HG03280 (cell line): ENCODE results near the gene CCM2L.

ENCODE experiments used
- ATAC-seq: cut with Tn5 transposase; IDR thresholded peaks from one replicate; pipeline ENCODE4 v1.9.1; 2021; ENCODE audit warnings: mild to moderate bottlenecking, moderate library complexity; ENCODE audit not compliant: unreplicated experiment

Gene CCM2L

DNA sequence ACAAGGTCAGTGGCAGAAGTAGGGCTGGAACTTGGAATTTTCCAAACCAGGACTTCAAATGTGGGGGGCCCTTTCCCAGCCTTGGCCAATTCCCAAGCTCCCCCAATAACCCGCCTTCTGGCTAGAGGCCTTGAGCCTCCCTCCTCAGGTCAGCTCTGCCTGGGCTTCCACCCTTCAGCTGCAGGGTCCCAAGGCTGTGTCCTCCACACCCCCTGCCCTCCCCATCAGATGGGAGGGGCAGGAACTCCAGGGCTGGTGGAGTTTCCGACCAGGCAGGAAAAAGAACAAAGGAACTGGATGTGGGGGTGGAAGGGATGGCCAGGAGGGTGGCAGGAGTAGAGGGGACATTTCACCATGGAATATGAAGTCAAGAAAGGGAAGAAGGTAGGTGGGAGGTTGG is at the start of gene CCM2L:
Gene CCM2L, plus strand, starts transcription at position 338 of the 400 bp plus-strand sequence. Its CDS starts 17 bp downstream, at position 355.
- no peak for ATAC-seq

GRCh38 chr20:31962761-31963160 is 47.5 kb upstream of the CCM2L start:
- ATAC-seq: no peak

DNA sequence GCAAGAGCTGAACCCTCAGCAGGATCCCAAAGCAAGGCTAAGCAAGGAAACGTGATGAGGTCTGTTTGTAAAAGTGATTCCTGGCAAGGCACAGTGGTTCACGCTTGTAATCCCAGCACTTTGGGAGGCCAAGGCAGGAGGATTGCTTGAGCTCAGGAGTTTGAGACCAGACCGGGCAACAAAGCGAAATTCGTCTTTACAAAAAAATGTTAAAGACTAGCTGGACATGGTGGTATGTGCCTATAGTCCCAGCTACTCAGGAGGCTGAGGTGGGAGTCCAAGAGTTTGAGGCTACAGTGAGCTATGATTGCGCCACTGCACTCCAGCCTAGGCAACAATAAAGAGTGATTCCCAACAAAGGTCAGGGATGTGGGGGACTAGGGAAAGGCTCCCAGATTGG is 46.3 kb upstream of the CCM2L start:
- no peak for ATAC-seq

GRCh38 chr20:31966991-31967655 is 43.1 kb upstream of the CCM2L start:
- no peak for ATAC-seq

- ATAC-seq: no peak
Measured at GRCh38 chr20:31967830-31968249, 42.4 kb upstream of the CCM2L start, which contains the start of gene XKR7. Gene XKR7 (plus strand): TSS chr20:31968151. CDS start chr20:31968176, 25 bp downstream.

- peak; percentile 68 for ATAC-seq
Measured at GRCh38 chr20:31968291-31969126, 41.7 kb upstream of the CCM2L start.

GRCh38 chr20:31969991-31970390 is 40.2 kb upstream of the CCM2L start:
- ATAC-seq: no peak

DNA sequence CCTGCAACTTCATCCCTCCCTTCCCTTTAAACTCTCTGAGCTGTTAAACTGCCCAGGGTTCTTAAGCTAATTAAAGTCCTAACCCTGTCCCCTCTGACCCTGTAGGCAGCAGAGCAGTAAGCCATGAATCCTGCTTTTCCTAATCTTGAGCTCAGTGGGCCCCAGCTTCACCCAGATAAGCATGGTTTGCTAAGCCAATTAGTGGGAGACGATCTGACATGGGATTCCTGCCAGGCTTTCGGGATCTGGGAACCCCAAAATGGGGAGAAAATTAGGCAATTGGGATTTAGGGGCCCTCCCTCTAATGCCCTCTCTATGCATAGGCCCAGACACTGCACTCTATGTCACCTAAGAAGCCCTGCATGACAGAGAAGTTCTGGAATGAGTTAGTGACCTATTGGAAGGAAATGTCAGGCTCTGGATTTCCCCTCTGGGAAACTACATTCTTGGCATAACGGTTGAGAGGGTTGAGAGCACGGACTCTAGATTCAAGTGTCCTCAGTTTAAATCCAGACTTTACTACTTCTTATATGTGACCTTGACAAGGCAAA is 37.7 kb upstream of the CCM2L start:
- ATAC-seq: no peak

DNA sequence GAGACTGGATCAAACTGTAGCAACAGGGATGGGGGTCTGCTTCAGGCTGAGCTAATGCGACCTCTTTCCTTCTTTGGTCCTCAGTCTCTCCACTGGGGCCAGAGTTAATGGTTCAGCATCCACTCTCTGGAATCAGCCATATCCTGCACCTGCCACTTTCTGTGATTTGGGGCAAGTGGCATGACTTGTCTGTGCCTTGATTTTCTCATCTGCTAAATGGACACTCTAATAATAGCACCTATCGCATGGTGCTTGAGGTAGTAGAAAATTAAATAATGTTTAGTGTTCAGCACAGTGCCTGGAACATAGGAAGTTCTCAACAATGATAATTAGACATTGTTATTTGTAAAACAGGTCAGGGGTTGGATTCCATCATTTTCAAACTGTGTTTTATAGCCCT is 35.9 kb upstream of the CCM2L start:
- no peak for ATAC-seq

GRCh38 chr20:31974951-31975487 is 35.2 kb upstream of the CCM2L start:
- ATAC-seq: no peak

DNA sequence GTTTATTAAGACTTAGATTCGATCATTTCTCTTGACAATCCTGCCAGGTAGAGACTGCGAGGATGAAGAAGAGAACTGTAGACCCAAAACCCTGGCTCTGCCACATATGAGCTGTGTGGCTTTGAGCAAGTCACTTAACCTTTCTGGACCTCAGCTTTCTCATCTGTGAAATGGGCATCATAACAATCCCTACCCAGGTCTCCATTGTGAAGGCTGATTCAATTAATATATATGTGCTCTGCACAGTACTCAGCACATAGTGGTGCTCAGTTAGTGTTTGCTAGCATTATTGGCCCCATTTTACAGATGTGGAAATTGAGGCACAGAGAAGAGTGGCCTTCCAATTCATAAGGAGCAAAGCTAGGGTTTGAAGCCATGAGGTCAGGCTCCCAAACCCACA is 34.4 kb upstream of the CCM2L start:
- no peak for ATAC-seq

DNA sequence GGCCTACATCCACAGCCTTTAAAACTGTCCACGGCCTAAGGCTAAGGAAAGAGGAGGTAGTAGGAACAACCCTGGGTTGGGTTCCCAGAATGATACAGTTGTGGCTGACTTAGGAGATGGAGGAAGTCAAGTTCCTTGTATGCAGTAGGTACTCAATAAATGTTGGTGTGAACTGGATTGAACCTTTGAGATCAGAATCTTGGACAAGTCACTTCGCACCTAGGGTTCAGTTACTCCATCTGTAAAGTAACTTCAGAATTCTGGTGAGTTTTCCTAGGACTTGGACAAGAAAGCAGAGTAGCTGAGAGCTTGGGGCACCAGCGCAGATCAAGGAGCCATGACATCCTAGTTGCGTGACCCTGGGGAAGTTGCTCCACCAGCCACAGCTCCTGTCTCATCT is 33.2 kb upstream of the CCM2L start:
- no peak for ATAC-seq

GRCh38 chr20:31979713-31980426 is 30.4 kb upstream of the CCM2L start:
- no peak for ATAC-seq

DNA sequence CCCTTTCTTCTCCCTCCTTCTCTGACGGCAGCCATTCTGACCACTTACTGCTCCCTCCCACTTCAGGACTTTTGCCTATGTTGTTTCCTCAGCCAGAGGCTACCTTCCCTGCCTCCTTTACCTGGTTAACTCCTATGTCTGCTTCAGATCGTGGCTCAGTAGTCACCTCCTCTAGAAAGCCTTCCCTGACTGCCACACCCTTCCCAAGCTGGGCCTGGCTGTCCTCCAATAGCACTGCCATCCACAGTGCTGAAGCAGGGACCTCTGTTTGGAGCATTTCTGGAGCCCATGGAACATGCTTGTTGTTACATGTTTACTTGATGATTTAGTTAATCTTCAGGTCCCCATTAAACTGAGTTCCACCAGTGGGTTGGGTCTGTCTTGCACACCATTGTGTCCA is 28.5 kb upstream of the CCM2L start:
- no peak for ATAC-seq

DNA sequence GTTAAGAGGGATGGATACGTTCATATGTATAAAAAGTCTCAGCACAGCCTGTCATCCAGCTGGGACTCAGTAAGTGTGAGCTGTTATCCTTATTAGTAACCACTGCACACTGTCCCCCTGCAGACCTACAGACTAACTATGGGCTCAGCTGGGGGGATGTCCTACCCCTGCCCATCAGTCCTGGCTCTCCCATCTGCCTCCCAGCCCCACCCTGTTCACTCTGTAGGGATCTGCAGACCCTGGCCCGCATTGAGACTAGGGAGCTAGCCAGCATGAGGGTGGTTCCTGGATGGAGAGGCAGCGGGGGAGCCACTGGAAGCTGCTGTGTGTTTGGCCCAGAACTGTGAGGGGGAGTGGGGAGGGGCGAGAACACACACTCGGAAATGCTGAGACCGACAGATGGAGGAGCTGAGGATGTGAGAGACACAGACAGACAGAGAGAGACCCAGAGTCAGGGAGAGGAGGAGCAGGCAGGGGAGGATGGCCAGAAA is 25.2 kb upstream of the CCM2L start:
- ATAC-seq: no peak

DNA sequence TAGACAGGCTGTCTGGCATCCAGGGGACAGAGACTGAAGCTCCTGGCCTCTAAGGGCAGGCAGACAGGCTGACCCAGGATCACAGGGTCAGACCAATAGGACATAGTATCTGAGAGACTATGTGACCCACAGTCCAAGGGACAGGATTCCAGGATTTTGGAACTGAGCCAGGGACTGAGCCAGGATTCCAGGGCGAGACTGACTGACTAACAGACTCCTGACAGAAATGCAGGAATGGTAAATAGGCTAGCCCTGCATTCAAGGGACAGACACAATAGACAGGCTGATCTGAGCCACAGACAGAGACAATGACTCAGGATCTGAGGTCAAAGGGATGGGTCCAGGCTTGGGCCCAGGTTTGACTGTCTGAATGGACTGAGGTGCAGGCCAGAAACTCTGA is 22.5 kb upstream of the CCM2L start:
- ATAC-seq: no peak

DNA sequence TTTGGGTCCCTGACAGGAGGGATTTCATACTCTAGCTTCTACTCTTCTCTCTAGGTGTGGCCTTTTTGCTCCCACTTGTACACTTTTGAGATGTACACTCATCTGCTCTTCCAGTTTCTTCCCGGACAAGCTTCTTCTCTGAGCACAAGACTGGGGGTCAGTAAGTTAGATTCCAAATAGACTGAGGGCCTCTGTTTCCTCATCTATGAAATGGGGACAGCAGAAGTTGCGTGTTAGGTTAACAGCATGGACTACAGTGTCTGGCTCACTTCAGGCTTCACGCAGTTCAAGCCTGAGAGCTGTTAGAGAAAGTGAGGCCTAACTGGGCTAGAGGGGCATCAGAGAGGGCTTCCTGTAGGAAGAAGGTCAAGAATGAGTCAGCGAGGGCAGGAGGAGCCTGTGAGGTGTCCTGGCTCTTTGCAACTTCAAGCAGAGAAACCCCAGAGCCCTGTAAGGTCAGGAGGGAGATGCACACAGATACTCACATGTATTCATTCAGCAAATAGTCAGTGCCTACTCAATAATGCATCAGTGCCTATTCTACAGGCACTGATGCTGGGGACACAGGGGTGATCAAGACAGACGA is 21.7 kb upstream of the CCM2L start:
- ATAC-seq: no peak

- ATAC-seq: no peak
Measured at GRCh38 chr20:31989030-31989645, 21.1 kb upstream of the CCM2L start.

DNA sequence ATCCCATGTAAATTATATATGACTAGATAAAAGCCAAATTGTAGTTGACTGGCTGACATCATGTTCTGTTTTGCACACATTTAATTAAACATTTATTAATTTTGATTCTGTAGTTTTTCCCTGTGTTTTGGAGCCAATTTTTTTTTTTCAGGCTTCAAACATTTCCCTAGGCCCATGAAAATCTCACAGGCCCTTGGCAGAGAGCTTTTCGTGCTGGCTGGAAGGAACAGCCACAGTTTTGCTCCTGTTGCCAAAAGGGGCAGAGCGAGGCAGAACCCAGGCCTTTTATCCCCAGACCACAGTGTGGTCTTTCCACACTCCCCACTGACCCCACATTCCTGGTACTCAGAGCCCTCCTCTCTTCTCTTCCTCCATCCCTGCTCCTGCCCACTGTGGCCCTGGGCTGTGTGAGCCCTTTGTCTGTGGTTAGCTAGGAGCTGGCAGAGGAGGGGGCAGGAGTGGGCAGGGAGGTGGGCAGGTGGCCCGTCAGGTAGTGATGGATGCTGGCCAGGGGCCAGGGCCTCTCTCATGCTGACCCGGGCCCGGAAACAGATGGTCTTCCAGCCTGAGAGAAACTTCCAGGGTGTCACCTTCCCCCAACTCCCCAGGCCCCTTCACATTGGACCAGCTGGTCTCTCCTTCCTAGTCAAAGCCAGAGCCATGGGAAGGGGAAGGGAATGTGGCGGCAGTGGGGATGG is 19.4 kb upstream of the CCM2L start:
- ATAC-seq: no peak

DNA sequence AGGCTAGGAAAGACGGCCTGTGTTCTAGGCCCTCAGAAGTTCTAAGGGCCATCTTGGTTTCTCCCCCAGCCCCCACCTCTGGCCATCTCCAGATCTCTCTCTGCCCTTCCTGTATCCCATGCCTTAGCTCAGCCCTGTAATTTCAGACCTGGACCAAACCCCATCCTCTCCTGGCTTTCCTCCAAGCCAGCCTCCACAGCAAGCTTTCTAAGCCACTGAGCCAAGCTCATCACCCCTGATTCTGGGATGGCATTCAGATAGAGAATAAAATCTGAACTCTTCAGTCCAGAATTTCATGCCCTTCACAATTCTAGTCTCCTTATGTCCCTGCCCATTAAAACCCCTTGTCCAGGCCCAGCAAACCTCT is 18.9 kb upstream of the CCM2L start:
- ATAC-seq: no peak
